Activated T-cell treated with anti-CD3 and anti-CD28 coated beads, Interleukin-2, amount 50 U/mL, for 4 hours (primary cell): ENCODE data around the gene TMUB1. TPM values are rescaled to one million over a fixed set of nuclear protein-coding genes. Genes with fewer than 3 reads are reported as not detected.

Experiments
- ATAC-seq, 2 donors: fragments of 200-7000 bp; cut with Tn5 transposase; one replicate each; pipeline ENCODE4 v1.10.0; 2021
- DNase-seq: peaks from one replicate; pipeline ENCODE4 v3.0.0-alpha.2; 2020
- H3K27me3 Mint-ChIP-seq: one replicate; pipeline ENCODE4 v1.8.0; 2021; ENCODE audit warnings: low read depth, mixed read lengths
- H3K36me3 Mint-ChIP-seq: one replicate; pipeline ENCODE4 v1.8.0; 2022; ENCODE audit warnings: mixed read lengths; ENCODE audit not compliant: insufficient read depth
- H3K4me1 Mint-ChIP-seq: one replicate; pipeline ENCODE4 v1.8.0; 2021; ENCODE audit warnings: low read depth, mixed read lengths
- H3K4me3 Mint-ChIP-seq: one replicate; pipeline ENCODE4 v1.8.0; 2021; ENCODE audit warnings: mild to moderate bottlenecking, moderate library complexity, mixed read lengths
- H3K9me3 Mint-ChIP-seq: one replicate; pipeline ENCODE4 v1.8.0; 2021; ENCODE audit warnings: mixed read lengths
- total RNA-seq, 3 donors: library from RNA; stranded (reverse); gene quantifications; one replicate each; pipeline ENCODE4 v1.2.1, GENCODE V29; 2021

TMUB1 gene
- total RNA-seq, 3 donors from 2014 or later, result 70.3 to 85.3 (median 71.8) TPM

DNA sequence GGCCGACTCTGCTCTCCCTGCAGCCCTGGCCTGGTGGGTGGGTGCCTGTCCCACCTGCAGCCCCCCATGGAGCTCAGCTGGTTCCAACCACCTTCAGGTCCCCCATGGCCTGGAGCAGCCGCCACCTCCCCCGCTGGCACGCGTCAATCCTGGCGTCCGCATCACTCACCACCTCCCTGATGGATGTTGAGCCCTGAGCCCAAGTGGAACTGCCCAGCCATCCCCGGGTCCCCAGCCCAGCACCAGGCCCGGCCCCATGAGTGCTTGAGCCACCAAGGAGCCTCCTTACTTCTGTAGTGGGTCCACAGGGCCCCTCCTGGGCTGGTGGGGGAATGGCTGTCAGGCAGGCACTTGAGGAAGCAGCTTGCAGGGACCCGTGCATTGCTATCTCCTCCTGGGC is 17.6 kb upstream of the TMUB1 start:
- Mint-ChIP-seq H3K4me3 (no peak overlapping the region), H3K4me1 (no peaks in the 10 kb centered on the region), H3K9me3 (no peaks in the 10 kb centered on the region), H3K36me3 (no peaks in the 10 kb centered on the region), H3K27me3 (no peaks in the 10 kb centered on the region)
- DNase-seq, result no peak
- ATAC-seq, result no peak

DNA sequence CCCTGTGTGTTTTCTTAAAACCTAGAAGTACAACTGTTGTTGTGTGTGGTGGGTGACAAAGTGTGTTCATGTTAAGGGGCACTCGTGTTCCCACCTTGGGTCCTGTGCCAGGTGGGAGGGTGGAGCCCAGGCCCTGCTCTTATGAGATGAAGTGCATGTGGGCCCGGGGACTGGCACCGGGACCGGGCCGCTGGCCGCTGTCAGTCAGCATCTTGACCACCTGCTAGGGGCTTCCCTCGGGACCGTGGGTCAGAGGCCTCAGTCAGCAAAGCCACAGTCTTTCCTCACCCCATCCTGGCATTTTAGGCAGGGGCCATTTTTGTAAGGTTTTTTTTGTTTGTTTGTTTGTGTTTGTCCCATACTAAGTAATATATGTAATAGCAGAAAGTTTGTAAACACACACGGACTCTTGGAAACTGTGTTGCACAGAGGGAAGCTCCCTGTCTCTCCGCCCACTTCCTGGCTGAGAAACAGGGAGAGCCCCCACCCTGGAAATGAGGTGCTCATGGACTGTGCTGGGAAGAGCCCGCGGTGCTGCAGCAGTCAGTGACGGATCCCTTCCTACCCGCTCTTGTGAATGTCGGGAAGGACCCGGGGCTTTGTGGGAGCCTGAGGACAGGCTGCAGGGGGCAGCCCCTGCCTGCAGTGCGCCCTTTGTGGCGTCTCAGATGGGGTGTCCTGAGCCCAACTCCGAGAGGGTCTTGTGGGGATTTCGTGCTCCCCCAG is 16.4 kb upstream of the TMUB1 start:
- Mint-ChIP-seq H3K4me3 (no peak overlapping the region), H3K36me3 (no peaks in the 10 kb centered on the region), H3K9me3 (no peaks in the 10 kb centered on the region), H3K27me3 (no peaks in the 10 kb centered on the region), H3K4me1 (no peaks in the 10 kb centered on the region)
- ATAC-seq (no peak), DNase-seq (no peak)

GRCh38 chr7:151095828-151096475 is 12.7 kb upstream of the TMUB1 start:
- Mint-ChIP-seq H3K27me3 (no peaks in the 10 kb centered on the region), H3K36me3 (no peaks in the 10 kb centered on the region), H3K4me3 (no peak overlapping the region), H3K9me3 (no peaks in the 10 kb centered on the region), H3K4me1 (no peaks in the 10 kb centered on the region)
- ATAC-seq (peak in 1 of 2 donors; percentile 48), DNase-seq (no peak)

DNA sequence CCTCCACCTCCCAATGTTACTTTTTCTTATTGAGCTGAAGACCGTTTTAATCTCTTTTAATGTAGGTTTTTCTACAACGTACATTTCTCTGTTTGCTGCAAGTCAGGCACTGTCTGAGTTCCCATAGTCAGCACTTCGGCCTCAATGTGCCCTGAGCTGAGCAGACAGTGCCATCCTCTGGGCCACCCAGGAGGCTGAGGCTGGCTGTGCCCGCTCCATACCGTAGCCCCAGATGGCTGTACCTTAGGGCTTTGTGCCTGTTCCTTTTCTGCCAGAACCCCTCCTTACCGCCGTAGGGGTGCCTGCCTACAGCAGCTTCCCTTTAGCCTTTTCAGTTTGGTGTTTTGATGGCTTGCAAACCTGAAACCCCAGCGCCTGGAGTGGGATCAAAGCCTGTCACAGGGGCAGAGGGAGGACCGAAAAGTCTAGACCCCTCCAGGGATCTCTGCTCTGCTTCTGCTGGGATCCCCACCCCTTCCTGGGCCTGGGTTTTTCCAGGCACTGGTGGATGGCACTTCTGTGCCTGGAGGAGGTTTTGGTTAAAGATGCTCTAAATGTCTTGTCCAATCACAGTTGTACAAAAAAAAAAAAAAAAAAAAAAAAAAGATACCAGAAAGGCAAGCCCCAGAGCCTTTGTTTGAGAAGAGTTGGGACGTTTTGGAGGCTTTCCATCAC is 12.0 kb upstream of the TMUB1 start:
- Mint-ChIP-seq H3K36me3 (no peaks in the 10 kb centered on the region), H3K4me1 (no peaks in the 10 kb centered on the region), H3K4me3 (no peak overlapping the region), H3K9me3 (no peaks in the 10 kb centered on the region), H3K27me3 (no peaks in the 10 kb centered on the region)
- no peak for ATAC-seq
- DNase-seq, result no peak

DNA sequence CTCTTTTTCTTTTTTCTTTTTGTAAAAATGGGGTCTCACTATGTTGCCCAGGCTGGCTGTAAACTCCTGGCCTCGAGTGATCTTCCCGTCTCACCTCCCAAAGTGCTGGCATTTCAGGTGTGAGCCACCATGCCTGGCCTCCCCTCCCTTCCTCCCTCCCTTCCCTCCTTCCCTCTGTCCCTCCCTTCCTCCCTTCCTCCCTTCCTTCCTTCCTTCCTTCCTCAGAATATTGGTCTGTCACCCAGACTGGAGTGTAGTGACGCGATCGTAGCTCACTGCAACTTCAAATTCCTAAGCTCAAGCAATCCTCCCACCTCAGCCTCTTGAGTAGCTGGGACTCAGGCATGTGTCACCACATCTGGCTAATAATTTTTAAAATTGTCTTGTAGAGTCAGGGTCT is 11.4 kb upstream of the TMUB1 start:
- no peak for DNase-seq
- no peaks in the 10 kb centered on the region for H3K27me3 Mint-ChIP-seq
- H3K4me3 Mint-ChIP-seq, result no peak overlapping the region
- H3K36me3 Mint-ChIP-seq, result no peaks in the 10 kb centered on the region
- ATAC-seq, result no peak
- H3K9me3 Mint-ChIP-seq, result no peaks in the 10 kb centered on the region
- no peaks in the 10 kb centered on the region for H3K4me1 Mint-ChIP-seq

DNA sequence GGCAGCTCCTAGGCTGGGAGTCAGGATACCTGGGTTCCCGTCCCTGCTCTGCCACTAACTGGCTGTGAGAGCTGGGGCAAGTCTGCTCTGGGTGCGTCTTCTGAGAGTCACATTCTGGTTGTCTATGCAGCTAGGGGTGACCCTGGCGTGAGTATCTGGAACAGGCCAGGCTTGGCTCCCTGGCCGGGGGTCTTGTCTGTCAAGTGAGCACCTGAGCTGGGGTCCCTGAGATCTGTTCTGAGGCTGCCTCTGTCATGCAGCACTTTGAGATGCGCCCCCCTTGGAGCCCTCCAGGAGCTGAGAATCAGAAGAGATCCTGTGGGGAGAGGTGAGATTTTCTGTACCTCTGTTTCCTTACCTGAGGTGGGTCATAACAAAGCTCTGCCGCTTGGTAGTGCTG is 10.5 kb upstream of the TMUB1 start:
- DNase-seq (no peak), ATAC-seq (no peak)
- Mint-ChIP-seq H3K9me3 (no peaks in the 10 kb centered on the region), H3K36me3 (peaks cover 2% of the 10 kb centered on the region), H3K4me3 (no peak overlapping the region), H3K27me3 (no peaks in the 10 kb centered on the region), H3K4me1 (peaks cover 4% of the 10 kb centered on the region)

DNA sequence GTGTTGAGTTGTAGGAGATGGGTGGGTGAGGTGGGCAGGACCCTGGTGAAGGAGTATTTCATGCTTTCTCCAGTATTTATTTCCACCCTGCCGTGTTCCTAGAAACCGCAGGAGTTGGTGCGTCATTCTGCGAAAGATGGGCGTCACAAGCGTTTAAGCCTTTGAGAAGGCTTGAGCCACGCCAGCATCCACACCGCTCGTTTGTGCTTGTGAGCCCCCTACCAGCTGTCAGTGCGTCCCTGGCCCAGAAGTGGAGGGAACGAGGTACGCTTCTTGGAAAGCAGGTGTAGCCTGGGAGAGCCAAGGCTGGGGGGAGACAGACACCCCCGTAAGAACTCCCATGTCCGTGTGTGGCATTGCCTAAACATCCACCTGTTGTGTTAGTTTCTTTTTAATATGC is 8.7 kb upstream of the TMUB1 start:
- DNase-seq (no peak), ATAC-seq (no peak)
- Mint-ChIP-seq H3K27me3 (no peaks in the 10 kb centered on the region), H3K4me3 (no peak overlapping the region), H3K9me3 (no peaks in the 10 kb centered on the region), H3K4me1 (peaks cover 10% of the 10 kb centered on the region), H3K36me3 (peaks cover 2% of the 10 kb centered on the region)

DNA sequence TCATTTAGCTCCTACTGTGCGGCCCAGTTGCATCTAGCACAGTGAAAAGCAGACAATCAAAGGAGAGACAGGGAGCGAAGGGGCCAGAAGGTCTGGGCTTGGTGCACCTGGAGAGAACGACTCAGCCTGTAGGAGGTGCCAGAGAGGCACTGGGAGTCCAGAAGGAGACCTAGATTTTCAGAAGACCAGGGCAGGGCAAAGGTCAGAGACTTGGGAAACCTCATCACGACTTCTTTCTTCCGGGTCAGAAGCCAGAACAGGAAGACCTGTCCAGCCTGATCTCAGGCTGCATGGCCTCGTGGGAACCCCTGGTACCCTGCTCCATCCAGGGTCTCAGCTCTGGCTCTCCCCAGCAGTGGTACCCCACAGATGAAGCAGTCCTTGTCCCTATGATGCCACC is 8.1 kb upstream of the TMUB1 start:
- Mint-ChIP-seq H3K27me3 (no peaks in the 10 kb centered on the region), H3K4me1 (peaks cover 10% of the 10 kb centered on the region), H3K9me3 (no peaks in the 10 kb centered on the region), H3K4me3 (no peak overlapping the region), H3K36me3 (peaks cover 2% of the 10 kb centered on the region)
- ATAC-seq (no peak), DNase-seq (no peak)

- DNase-seq (no peak), ATAC-seq (no peak)
- Mint-ChIP-seq H3K9me3 (no peaks in the 10 kb centered on the region), H3K4me3 (no peak overlapping the region), H3K4me1 (peaks cover 10% of the 10 kb centered on the region), H3K27me3 (no peaks in the 10 kb centered on the region), H3K36me3 (peaks cover 2% of the 10 kb centered on the region)
Observed at GRCh38 chr7:151091003-151091402, 7.7 kb upstream of the TMUB1 start.

GRCh38 chr7:151089893-151090730 is 6.8 kb upstream of the TMUB1 start:
- ATAC-seq, result no peak
- peaks cover 7% of the 10 kb centered on the region for H3K27me3 Mint-ChIP-seq
- DNase-seq, result no peak
- H3K36me3 Mint-ChIP-seq, result peaks cover 2% of the 10 kb centered on the region
- H3K9me3 Mint-ChIP-seq, result no peaks in the 10 kb centered on the region
- peaks cover 16% of the 10 kb centered on the region for H3K4me1 Mint-ChIP-seq
- H3K4me3 Mint-ChIP-seq, result no peak overlapping the region

- peaks cover 9% of the 10 kb centered on the region for H3K27me3 Mint-ChIP-seq
Observed at GRCh38 chr7:151088856-151089699, 5.8 kb upstream of the TMUB1 start.

DNA sequence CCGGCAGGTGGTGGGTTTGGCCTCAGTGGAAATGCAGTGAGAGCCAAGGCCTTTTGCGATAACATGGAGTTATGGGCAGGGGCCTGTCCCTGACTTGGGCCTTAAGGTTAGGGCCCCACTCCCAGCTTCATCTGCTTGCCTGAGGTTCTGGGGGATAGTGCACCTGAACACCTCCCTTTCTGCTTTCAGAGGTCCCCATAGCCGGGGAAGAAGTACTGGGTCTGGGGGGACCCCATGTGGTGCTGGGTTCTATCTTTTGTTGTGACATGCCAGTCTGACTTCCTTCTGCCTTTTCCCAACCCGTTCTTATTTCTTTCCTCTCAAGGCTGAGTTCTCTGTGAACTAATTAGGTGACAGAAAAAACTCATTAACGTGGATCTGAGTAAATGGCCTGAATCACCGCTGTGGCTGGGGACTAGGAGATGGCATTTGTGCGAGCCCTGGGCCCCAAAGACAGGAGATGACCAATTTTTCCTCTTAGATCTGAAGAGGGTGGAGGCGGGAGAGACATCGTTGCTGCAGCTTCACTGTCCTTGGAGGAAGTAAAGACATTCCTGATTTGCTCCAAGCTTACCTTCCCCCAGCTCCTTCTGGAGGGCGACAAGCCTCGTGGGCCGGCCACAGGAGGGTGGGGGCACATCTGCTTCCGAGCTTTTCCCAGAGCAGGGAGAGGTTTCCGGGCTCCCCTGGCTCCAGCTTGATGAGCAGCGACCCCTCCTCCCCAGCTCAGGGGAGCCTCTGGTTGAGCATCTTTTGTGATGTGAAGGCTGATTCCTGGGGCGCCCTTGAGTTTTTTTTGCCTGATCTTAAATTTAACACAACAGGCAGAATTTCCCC is 4.9 kb upstream of the TMUB1 start:
- H3K4me1 Mint-ChIP-seq, result peaks cover 23% of the 10 kb centered on the region
- H3K9me3 Mint-ChIP-seq, result no peaks in the 10 kb centered on the region
- H3K27me3 Mint-ChIP-seq, result peaks cover 9% of the 10 kb centered on the region
- H3K4me3 Mint-ChIP-seq, result peak overlapping the region; percentile 86
- ATAC-seq (no peak), DNase-seq (no peak)
- peaks cover 2% of the 10 kb centered on the region for H3K36me3 Mint-ChIP-seq

More at GRCh38 chr7:151088856-151089699, 5.8 kb upstream of the TMUB1 start:
- no peaks in the 10 kb centered on the region for H3K9me3 Mint-ChIP-seq
- DNase-seq (no peak), ATAC-seq (no peak)
- peak overlapping the region; percentile 45 for H3K4me3 Mint-ChIP-seq
- peaks cover 2% of the 10 kb centered on the region for H3K36me3 Mint-ChIP-seq
- H3K4me1 Mint-ChIP-seq, result peaks cover 21% of the 10 kb centered on the region
